Endometrial microvascular endothelial cells (primary cell): ENCODE results near the gene INAVA. TPM values are rescaled to one million over a fixed set of nuclear protein-coding genes. Genes with fewer than 3 reads are reported as not detected.

ENCODE experiments used
- in situ Hi-C: cut with HindIII; loops from 2 replicates; pipeline ENCODE4 v1.10.0; 2017; ENCODE audit warnings: low sequenced_read_pairs, low pct_unique_long_range_greater_than_20kb; ENCODE audit errors: inconsistent ontology term
- total RNA-seq: library from RNA; depleted of rRNA; stranded (reverse); fragments of >200 nt; gene quantifications from one replicate; pipeline ENCODE4 v1.2.3, GENCODE V29; 2015; ENCODE audit errors: inconsistent ontology term

Gene INAVA
- total RNA-seq, 1 donor from 2014 or later: not detected

DNA sequence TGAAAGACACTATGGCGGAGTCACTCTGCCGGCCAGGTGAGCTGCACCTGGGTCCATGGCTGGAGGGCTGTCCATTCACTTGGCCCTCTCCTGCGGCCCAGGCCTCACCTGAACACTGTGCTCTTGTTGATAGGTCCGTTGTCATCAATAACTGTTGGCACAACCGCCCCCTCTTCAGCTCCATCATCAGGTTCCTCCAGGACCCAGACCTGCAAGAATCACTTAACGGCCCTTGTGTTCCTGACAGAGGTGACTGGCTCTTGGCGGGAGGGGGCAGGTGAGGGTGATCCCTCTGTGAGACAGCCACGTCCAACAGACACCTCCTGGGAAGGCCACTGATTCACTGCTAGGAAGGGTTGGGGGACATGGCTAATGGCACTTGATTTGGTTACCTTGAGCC is 54.9 kb downstream of the INAVA start:
- in situ Hi-C loops: no loop called here

- in situ Hi-C loops: no loop called here
Measured at GRCh38 chr1:200951016-200951415, 56.3 kb downstream of the INAVA start.

DNA sequence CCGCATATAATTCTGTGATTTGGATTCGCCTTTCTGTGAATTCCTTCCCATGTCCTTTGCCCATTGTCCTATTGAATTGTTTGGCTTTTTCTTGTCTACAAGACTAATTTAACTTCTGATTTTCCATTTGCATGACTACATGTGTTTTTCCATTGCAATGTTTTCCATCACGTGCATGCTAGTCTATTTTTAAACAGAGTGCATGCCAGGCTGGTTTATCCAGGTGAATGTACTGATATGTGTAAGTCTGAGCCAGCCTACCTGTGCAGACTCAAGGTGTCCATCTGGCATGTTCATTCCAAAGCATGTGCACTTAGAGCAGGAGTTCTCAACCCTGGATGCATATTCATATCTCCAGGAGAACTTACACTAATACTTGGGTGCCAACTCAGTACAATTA is 59.7 kb downstream of the INAVA start:
- in situ Hi-C loops: no loop called here

DNA sequence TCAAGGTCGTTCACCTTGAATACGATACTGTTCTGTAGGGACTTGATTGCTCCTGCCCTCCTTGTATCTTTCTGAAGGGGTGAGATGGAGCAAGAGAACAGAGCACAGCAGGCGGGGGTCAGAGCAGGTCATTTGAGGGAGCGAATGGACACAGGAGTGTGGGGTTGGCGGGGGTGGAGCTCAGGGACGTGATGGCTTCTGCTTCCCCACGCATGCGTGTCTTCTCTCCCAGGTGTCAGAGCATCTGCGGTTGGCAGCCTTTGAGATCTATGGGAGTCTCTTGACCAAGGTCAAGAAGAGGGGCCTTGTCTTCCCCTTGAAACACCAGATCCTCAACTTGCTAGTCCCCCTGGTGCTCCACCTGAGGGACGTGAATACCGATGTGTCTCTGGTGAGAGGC is 63.9 kb downstream of the INAVA start:
- in situ Hi-C loops: no loop called here

DNA sequence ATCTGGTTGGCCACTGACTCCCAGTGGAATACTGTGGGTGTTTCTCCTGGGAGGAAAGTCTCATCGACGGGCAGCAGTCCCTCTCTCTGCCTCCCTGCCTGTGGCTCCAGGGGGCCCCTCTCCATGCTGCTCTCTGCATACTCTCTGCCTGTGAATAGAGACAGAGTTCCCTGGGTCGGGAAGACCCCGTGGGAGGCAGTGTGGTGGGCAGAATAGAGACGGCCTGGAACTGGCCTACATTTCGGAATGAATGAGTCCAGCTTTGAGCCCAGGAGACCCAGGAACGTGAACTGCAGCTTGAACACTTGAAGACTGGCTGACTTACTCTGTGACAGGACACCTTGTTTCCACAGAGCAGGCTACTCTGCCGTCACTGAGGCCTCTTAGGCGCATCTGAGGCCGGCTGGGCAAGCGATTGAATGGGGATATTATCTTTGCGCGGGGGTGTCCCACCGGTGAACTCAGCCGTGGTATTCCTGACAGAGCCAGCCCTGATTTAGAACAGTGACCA is 64.8 kb downstream of the INAVA start:
- in situ Hi-C loops: no loop called here

GRCh38 chr1:200960236-200960947 is 65.7 kb downstream of the INAVA start:
- in situ Hi-C loops: loop anchor here (10.0 kb wide), 1 partner anchor 84 kb away; no protein-coding TSS in a partner anchor

- in situ Hi-C loops: loop anchor here (10.0 kb wide), 1 partner anchor 84 kb away; no protein-coding TSS in a partner anchor
Measured at GRCh38 chr1:200960948-200961340, 66.2 kb downstream of the INAVA start.

DNA sequence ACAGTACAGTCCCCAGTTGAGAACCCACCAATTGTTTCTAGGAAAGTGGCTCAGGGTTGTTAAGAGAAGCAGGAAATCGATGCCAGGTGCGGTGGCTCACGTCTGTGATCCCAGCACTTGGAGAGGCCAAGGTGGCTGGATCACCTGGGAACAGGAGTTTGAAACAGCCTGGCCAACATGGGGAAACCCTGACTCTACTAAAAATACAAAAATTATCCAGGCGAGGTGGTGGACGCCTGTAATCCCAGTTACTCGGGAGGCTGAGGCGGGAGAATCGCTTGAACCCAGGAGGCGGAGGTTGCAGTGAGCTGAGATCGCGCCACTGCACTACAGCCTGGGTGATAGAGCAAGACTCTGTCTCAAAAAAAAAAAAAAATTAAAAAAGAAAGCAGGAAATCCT is 67.5 kb downstream of the INAVA start:
- in situ Hi-C loops: loop anchor here (10.0 kb wide), 1 partner anchor 83 kb away; no protein-coding TSS in a partner anchor

GRCh38 chr1:200962631-200963030 is 67.9 kb downstream of the INAVA start:
- in situ Hi-C loops: loop anchor here (10.0 kb wide), 1 partner anchor 82 kb away; no protein-coding TSS in a partner anchor

DNA sequence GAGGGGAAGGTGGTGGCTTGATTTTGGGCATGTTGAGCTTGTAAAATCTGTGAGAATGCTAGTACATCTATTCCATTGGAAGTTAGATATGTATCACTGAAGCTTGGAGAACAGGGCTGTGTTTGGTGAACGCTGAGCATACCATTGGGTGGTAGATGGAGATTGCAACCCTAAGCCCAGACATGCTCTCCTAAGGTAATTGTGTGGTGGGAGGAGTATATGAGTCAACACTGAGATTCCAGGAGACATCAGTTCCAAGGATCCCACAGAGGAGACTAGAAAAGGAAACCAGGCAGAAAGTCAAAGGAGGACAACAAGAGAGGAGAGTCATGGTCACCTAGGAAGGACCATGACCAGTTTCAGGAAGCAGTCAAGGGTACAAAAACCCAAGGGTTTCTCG is 68.4 kb downstream of the INAVA start:
- in situ Hi-C loops: loop anchor here (10.0 kb wide), 1 partner anchor 82 kb away; no protein-coding TSS in a partner anchor

- in situ Hi-C loops: loop anchor here (10.0 kb wide), 1 partner anchor 81 kb away; no protein-coding TSS in a partner anchor
Measured at GRCh38 chr1:200963888-200964287, 69.2 kb downstream of the INAVA start.

Other genes starting within 250 kb of the INAVA start
- 16.8 TPM for gene DDX59, start 225.0 kb upstream of the INAVA start, total RNA-seq
- 20.3 TPM for gene CAMSAP2, start 156.0 kb upstream of the INAVA start, total RNA-seq
- gene GPR25, start 21.9 kb upstream of the INAVA start, total RNA-seq: not detected
- gene KIF21B, start 128.8 kb downstream of the INAVA start, total RNA-seq: 1.6 TPM
- not detected for gene CACNA1S, start 217.5 kb downstream of the INAVA start, total RNA-seq
- gene ASCL5, start 232.3 kb downstream of the INAVA start, total RNA-seq: not detected